OCI-LY7 (cell line): Measurements from ENCODE around the gene NDUFA6.

Experiments used
- EZH2phosphoT487 ChIP-seq: fragments of 200-600 bp; sonication (generic); IDR thresholded peaks from 2 replicates; pipeline ENCODE4 v1.6.1; 2018; ENCODE audit warnings: low read depth, borderline replicate concordance, mild to moderate bottlenecking, mixed run types, antibody characterized with exemption, low read length, moderate library complexity, mixed read lengths
- TF ChIP-seq, protein P1 (sequence below): fragments of 200-600 bp; sonication (generic); conservative IDR thresholded peaks from 2 replicates; pipeline ENCODE4 v1.5.1; 2014; ENCODE audit warnings: mild to moderate bottlenecking, antibody characterized with exemption, low read length, moderate library complexity, mixed read lengths

GRCh38 chr22:42070517-42071422 is 19.8 kb downstream of the NDUFA6 start, which contains the start of gene NAGA:
- TF ChIP-seq, protein P1, sequence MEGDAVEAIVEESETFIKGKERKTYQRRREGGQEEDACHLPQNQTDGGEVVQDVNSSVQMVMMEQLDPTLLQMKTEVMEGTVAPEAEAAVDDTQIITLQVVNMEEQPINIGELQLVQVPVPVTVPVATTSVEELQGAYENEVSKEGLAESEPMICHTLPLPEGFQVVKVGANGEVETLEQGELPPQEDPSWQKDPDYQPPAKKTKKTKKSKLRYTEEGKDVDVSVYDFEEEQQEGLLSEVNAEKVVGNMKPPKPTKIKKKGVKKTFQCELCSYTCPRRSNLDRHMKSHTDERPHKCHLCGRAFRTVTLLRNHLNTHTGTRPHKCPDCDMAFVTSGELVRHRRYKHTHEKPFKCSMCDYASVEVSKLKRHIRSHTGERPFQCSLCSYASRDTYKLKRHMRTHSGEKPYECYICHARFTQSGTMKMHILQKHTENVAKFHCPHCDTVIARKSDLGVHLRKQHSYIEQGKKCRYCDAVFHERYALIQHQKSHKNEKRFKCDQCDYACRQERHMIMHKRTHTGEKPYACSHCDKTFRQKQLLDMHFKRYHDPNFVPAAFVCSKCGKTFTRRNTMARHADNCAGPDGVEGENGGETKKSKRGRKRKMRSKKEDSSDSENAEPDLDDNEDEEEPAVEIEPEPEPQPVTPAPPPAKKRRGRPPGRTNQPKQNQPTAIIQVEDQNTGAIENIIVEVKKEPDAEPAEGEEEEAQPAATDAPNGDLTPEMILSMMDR = no peak
- no peak for TF ChIP-seq EZH2phosphoT487
